ENCODE results near the gene TRPM3.

The TRPM3 gene

GRCh38 chr9:70539526-70539925 lies 581.9 kb downstream of the TRPM3 start:
- TF ChIP-seq CTCF (conservative IDR thresholded peaks at IDR 0.05), result no peak
- TF ChIP-seq ZFX (IDR thresholded peaks at IDR 0.05), result no peak
- H3K27ac ChIP-seq, result no peak overlapping the region

GRCh38 chr9:70539001-70539400 lies 582.4 kb downstream of the TRPM3 start:
- H3K27ac ChIP-seq, result no peak overlapping the region
- TF ChIP-seq CTCF (conservative IDR thresholded peaks at IDR 0.05) (no peak), ZFX (IDR thresholded peaks at IDR 0.05) (no peak)

GRCh38 chr9:70537084-70537483 lies 584.3 kb downstream of the TRPM3 start:
- H3K27ac ChIP-seq, result no peak overlapping the region

GRCh38 chr9:70535546-70536323 lies 585.7 kb downstream of the TRPM3 start:
- no peak overlapping the region for H3K27ac ChIP-seq
- TF ChIP-seq ZFX (IDR thresholded peaks at IDR 0.05) (no peak), CTCF (conservative IDR thresholded peaks at IDR 0.05) (no peak)

More at GRCh38 chr9:70537084-70537483, 584.3 kb downstream of the TRPM3 start:
- TF ChIP-seq ZFX (IDR thresholded peaks at IDR 0.05) (no peak), CTCF (conservative IDR thresholded peaks at IDR 0.05) (no peak)

- TF ChIP-seq CTCF (conservative IDR thresholded peaks at IDR 0.05) (no peak), ZFX (IDR thresholded peaks at IDR 0.05) (no peak)
- H3K27ac ChIP-seq, result no peak overlapping the region
These were observed 587.0 kb downstream of the TRPM3 start for GRCh38 chr9:70534471-70534870.

GRCh38 chr9:70534061-70534460 lies 587.4 kb downstream of the TRPM3 start:
- H3K27ac ChIP-seq, result no peak overlapping the region
- TF ChIP-seq CTCF (conservative IDR thresholded peaks at IDR 0.05) (no peak), ZFX (IDR thresholded peaks at IDR 0.05) (no peak)

GRCh38 chr9:70533492-70533891 lies 587.9 kb downstream of the TRPM3 start:
- no peak overlapping the region for H3K27ac ChIP-seq
- TF ChIP-seq ZFX (IDR thresholded peaks at IDR 0.05) (no peak), CTCF (conservative IDR thresholded peaks at IDR 0.05) (no peak)

Measured in C4-2B (cell line).